Raji (cell line): ENCODE data around the gene WASF2.

Experiments used
- POLR2A ChIP-seq: IDR thresholded peaks from 2 replicates; pipeline ENCODE4 v1.6.1; 2011; ENCODE audit warnings: low read depth, low read length, control low read depth; ENCODE audit not compliant: insufficient read depth

WASF2 gene

GRCh38 chr1:27509127-27510080 lies 19.4 kb upstream of the WASF2 start:
- TF ChIP-seq POLR2A, result no peak

- TF ChIP-seq POLR2A, result no peak
These were observed 18.1 kb upstream of the WASF2 start for GRCh38 chr1:27507960-27508665.

- TF ChIP-seq POLR2A, result no peak
These were observed 16.7 kb upstream of the WASF2 start for GRCh38 chr1:27506703-27507102.

- no peak for TF ChIP-seq POLR2A
These were observed 15.4 kb upstream of the WASF2 start for GRCh38 chr1:27505420-27505680.

GRCh38 chr1:27504588-27505419 lies 14.8 kb upstream of the WASF2 start:
- TF ChIP-seq POLR2A, result no peak

GRCh38 chr1:27503844-27504587 lies 14.0 kb upstream of the WASF2 start:
- no peak for TF ChIP-seq POLR2A

- TF ChIP-seq POLR2A, result no peak
These were observed 13.1 kb upstream of the WASF2 start for GRCh38 chr1:27503033-27503432.

- no peak for TF ChIP-seq POLR2A
These were observed 9.2 kb upstream of the WASF2 start for GRCh38 chr1:27499142-27499541.

GRCh38 chr1:27496604-27497155 lies 6.7 kb upstream of the WASF2 start:
- no peak for TF ChIP-seq POLR2A

GRCh38 chr1:27492796-27493195 lies 2.8 kb upstream of the WASF2 start:
- no peak for TF ChIP-seq POLR2A

GRCh38 chr1:27491748-27492700 lies 2.1 kb upstream of the WASF2 start:
- TF ChIP-seq POLR2A, result no peak

GRCh38 chr1:27489501-27489972 lies 430 bp downstream of the WASF2 start:
- TF ChIP-seq POLR2A, result no peak

- no peak for TF ChIP-seq POLR2A
These were observed 1.7 kb downstream of the WASF2 start for GRCh38 chr1:27487966-27488884.

GRCh38 chr1:27485363-27485762 lies 4.6 kb downstream of the WASF2 start:
- TF ChIP-seq POLR2A, result no peak
